ENCODE measurements around the gene EXOC1.

EXOC1 gene

DNA sequence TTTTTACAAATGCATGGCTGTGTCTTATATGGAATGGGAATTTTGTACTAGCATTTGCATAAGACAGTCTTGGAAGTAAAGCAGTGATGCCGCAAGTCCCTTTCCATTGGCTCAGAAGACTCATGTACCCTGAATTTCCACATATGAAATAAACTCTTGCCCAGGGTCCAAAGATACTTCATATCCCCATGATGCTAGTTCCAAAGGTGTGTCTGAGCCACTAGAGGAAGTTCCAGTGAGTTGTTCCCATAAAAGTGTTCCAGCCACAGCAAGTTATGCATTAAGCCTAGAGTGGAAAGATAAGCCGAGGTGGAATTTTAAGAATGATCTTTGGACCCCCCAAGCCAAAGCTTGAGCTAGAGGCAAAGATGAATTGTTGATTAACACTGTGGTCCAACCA, 86.0 kb downstream of the EXOC1 start:
- Histone ChIP-seq H3K27ac (ENCODE audit: low read depth, low read length) (no peak overlapping the region), H4K20me1 (ENCODE audit: control insufficient read depth, insufficient read depth, low read depth, low read length) (no peaks in the 10 kb centered on the region), H3K4me3 (ENCODE audit: low read length) (no peak overlapping the region), H3K9me3 (ENCODE audit: control insufficient read depth, insufficient read depth, low read length) (peaks cover 17% of the 10 kb centered on the region), H3K36me3 (ENCODE audit: control insufficient read depth, low read length) (peaks cover 20% of the 10 kb centered on the region), H3F3A (ENCODE audit: control insufficient read depth, insufficient read depth) (no peaks in the 10 kb centered on the region), H3K79me2 (ENCODE audit: control insufficient read depth, low read length) (no peaks in the 10 kb centered on the region), H3K27me3 (ENCODE audit: control insufficient read depth, low read length) (no peaks in the 10 kb centered on the region), H3K4me1 (ENCODE audit: control insufficient read depth, low read length) (no peaks in the 10 kb centered on the region; the same call in 1 of the 2 replicates), H3K9me2 (replicated peaks; ENCODE audit: control insufficient read depth, low read length) (no peaks in the 10 kb centered on the region), H3K4me2 (ENCODE audit: low read length) (no peak overlapping the region)
- TF ChIP-seq EZH2phosphoT487 (IDR thresholded peaks at IDR 0.05; ENCODE audit: borderline replicate concordance, low read length) (no peak), CTCF (IDR thresholded peaks at IDR 0.05; ENCODE audit: low read depth, low read length, poor library complexity, severe bottlenecking) (no peak)

DNA sequence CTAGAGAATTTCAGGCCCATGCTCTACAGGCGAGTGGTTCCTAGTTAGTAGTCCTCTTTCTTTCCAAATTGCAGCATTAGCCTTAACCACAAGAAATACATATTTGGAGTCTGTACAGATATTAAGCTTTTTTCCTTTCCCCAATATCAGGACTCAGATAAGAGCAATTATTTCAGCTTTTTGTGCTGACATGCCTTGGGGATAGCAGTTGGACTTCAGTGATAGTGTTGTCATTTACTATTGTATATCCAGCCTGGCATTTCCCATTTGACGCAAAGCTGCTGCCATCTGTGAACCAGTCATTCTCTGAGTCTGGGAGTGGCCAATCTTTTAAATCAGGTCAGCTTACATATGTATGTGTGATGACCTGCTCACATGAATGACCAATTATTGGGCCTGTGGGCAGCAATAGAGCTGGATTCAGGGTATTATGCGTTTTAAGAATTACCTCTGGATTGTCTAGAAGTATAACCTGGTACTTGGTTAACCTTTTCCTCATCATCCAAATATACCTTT, 88.5 kb downstream of the EXOC1 start:
- Histone ChIP-seq H4K20me1 (ENCODE audit: control insufficient read depth, insufficient read depth, low read depth, low read length) (no peaks in the 10 kb centered on the region), H3F3A (ENCODE audit: control insufficient read depth, insufficient read depth) (0 out of 2 replicates have a peak, but pooled peaks cover under 1% of the 10 kb centered on the region), H3K4me3 (ENCODE audit: low read length) (no peak overlapping the region), H3K27me3 (ENCODE audit: control insufficient read depth, low read length) (no peaks in the 10 kb centered on the region), H3K36me3 (ENCODE audit: control insufficient read depth, low read length) (peaks cover 26% of the 10 kb centered on the region), H3K9me2 (replicated peaks; ENCODE audit: control insufficient read depth, low read length) (no peaks in the 10 kb centered on the region), H3K27ac (ENCODE audit: low read depth, low read length) (no peak overlapping the region), H3K4me1 (ENCODE audit: control insufficient read depth, low read length) (peaks cover 25% of the 10 kb centered on the region), H3K79me2 (ENCODE audit: control insufficient read depth, low read length) (peaks cover 7% of the 10 kb centered on the region), H3K4me2 (ENCODE audit: low read length) (no peak overlapping the region), H3K9me3 (ENCODE audit: control insufficient read depth, insufficient read depth, low read length) (peaks cover 14% of the 10 kb centered on the region)
- TF ChIP-seq CTCF (IDR thresholded peaks at IDR 0.05; ENCODE audit: low read depth, low read length, poor library complexity, severe bottlenecking) (no peak), EZH2phosphoT487 (IDR thresholded peaks at IDR 0.05; ENCODE audit: borderline replicate concordance, low read length) (no peak)

GRCh38 chr4:55947254-55947882, 93.9 kb downstream of the EXOC1 start:
- Histone ChIP-seq H4K20me1 (ENCODE audit: control insufficient read depth, insufficient read depth, low read depth, low read length) (no peaks in the 10 kb centered on the region), H3K79me2 (ENCODE audit: control insufficient read depth, low read length) (peaks cover 47% of the 10 kb centered on the region), H3F3A (ENCODE audit: control insufficient read depth, insufficient read depth) (peaks cover 12% of the 10 kb centered on the region), H3K4me1 (ENCODE audit: control insufficient read depth, low read length) (peaks cover 60% of the 10 kb centered on the region), H3K36me3 (ENCODE audit: control insufficient read depth, low read length) (peaks cover 39% of the 10 kb centered on the region), H3K27ac (ENCODE audit: low read depth, low read length) (peak overlapping the region; percentile 99), H3K9me3 (ENCODE audit: control insufficient read depth, insufficient read depth, low read length) (no peaks in the 10 kb centered on the region), H3K27me3 (ENCODE audit: control insufficient read depth, low read length) (no peaks in the 10 kb centered on the region), H3K9me2 (replicated peaks; ENCODE audit: control insufficient read depth, low read length) (no peaks in the 10 kb centered on the region), H3K4me2 (ENCODE audit: low read length) (peak overlapping the region; percentile 93), H3K4me3 (ENCODE audit: low read length) (peak overlapping the region; percentile 85)
- no peak for TF ChIP-seq CTCF (IDR thresholded peaks at IDR 0.05; ENCODE audit: low read depth, low read length, poor library complexity, severe bottlenecking)
- TF ChIP-seq EZH2phosphoT487 (IDR thresholded peaks at IDR 0.05; ENCODE audit: borderline replicate concordance, low read length): no peak
